ENCODE results near the gene HINT3. TPM values are rescaled to one million over a fixed set of nuclear protein-coding genes. Genes with fewer than 3 reads are reported as not detected.
A peak's percentile ranks its signal among the peaks of the same experiment; 100 is the strongest.
"Not testable (repeated sequence)": the region's sequence is repeated elsewhere in the genome, so short reads cannot be mapped to it uniquely, and the experiment has no call there.

HINT3 gene
- total RNA-seq, 2 experiments from 2014 or later, result 5.4 to 8.1 TPM

- ChIA-PET CTCF (interaction anchor here (0.6 to 4.1 kb wide), 27 partner anchors 10 to 457 kb away, joined by 3 to 34 read pairs (median 3); partner anchors contain the start of genes HINT3, NCOA7 and TRMT11), POLR2A (interaction anchor here (1.2 kb wide), 1 partner anchor 10 kb away, joined by 4 read pairs; the partner anchor contains the start of gene TRMT11)
- H3K4me3 Mint-ChIP-seq, result peak overlapping the region; percentile 47
- ATAC-seq (peak; percentile 95), DNase-seq (peak; percentile 81)
- intact Hi-C loops (cut with DNase I, micrococcal nuclease), result loop anchor here (2.0 to 10.0 kb wide), 6 partner anchors 175 to 1125 kb away; partner anchors contain the start of gene CENPW (in 1 of the 2)
- H3K27me3 Mint-ChIP-seq, result no peaks in the 10 kb centered on the region
- H3K36me3 Mint-ChIP-seq (ENCODE audit: low read depth), result peaks cover 29% of the 10 kb centered on the region
- no peaks in the 10 kb centered on the region for H3K9me3 Mint-ChIP-seq (ENCODE audit: low read depth)
- H3K27ac Mint-ChIP-seq, result no peak overlapping the region
- peaks cover 29% of the 10 kb centered on the region for H3K4me1 Mint-ChIP-seq
Measured at GRCh38 chr6:125995972-125996580, 39.5 kb downstream of the HINT3 start.

DNA sequence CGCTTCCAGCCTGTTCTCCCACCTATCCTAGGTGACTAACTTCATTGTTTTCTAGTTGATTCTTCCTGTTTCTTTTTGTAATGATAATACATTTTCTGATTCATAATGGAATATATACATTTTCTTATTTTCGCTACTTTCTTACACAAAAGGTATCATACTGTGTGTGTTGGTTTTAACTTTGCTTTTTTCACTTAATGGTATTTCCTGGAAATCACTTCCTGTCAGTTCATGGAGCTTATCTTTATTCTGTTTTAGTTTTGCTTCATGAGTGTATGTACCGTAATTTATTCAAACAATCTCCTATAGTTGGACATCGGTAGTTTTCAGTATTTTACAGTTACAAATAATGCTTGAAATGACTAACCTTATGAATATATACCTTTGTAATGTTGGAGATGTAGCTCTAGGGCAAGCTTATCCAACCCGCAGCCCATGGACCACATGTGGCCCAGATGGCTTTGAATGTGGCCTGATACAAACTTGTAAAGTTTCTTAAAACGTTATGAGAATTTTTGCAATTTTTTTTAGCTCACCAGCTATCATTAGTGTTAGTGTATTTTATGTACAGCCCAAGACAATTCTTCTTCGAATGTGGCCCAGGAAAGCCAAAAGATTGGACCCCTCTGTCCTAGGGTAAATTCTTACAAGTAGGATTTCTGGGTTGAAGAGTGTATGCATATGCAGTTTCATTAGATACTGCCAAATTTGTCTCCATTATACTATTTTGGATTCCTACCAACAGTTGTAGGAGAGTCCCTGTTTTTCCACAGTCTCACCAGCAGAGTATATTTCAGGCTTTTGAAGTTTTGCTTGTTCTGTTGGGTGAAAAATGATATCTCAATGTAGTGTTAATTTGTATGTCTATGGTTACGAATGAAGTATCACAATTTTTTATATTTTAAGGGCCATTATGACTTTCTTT, 46.4 kb downstream of the HINT3 start:
- H3K36me3 Mint-ChIP-seq (ENCODE audit: low read depth), result peaks cover 51% of the 10 kb centered on the region
- H3K27ac Mint-ChIP-seq, result no peak overlapping the region
- ATAC-seq, result peak; percentile 53

GRCh38 chr6:126007800-126008199, 51.2 kb downstream of the HINT3 start:
- H3K27me3 Mint-ChIP-seq, result no peaks in the 10 kb centered on the region
- ChIA-PET POLR2A (no interaction called here), CTCF (interaction anchor here (0.8 to 5.4 kb wide), 2 partner anchors 12 to 14 kb away, joined by 3 to 28 read pairs; no protein-coding TSS in a partner anchor)
- H3K36me3 Mint-ChIP-seq (ENCODE audit: low read depth), result peaks cover 40% of the 10 kb centered on the region
- peaks cover 6% of the 10 kb centered on the region for H3K4me1 Mint-ChIP-seq
- DNase-seq (no peak), ATAC-seq (no peak)
- intact Hi-C loops (cut with DNase I, micrococcal nuclease), result no loop called here
- no peak overlapping the region for H3K27ac Mint-ChIP-seq
- H3K4me3 Mint-ChIP-seq, result no peak overlapping the region
- H3K9me3 Mint-ChIP-seq (ENCODE audit: low read depth), result no peaks in the 10 kb centered on the region

More for the DNA sequence above, 46.4 kb downstream of the HINT3 start:
- DNase-seq, result no peak
- CTCF ChIA-PET, result interaction anchor here (0.6 to 5.4 kb wide), 6 partner anchors 7 to 174 kb away, joined by 3 to 28 read pairs (median 4); partner anchors contain the start of gene TRMT11
- intact Hi-C loops (cut with DNase I, micrococcal nuclease), result no loop called here
- Mint-ChIP-seq H3K27me3 (no peaks in the 10 kb centered on the region), H3K4me3 (no peak overlapping the region), H3K9me3 (ENCODE audit: low read depth) (no peaks in the 10 kb centered on the region), H3K4me1 (peaks cover 14% of the 10 kb centered on the region)
- POLR2A ChIA-PET, result no interaction called here

DNA sequence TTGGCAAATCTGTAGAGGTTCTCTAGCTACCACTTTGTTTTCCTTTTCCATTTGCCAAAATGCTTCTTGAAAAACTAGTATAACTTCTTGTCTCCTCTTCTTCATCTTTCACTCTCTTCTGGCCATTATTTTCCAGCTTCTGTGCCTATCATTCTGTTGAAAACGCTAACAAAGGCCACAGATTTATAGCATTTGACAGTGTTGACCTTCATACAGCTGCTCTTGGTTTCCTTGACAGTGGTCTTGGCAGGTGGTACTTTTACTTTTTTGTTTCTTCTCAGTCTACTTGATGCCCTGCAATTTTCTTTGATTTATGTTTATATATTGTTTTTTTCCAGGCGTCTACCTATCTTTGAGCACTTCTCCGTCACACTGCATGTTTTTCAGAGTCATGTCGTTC, 53.5 kb downstream of the HINT3 start:
- POLR2A ChIA-PET, result no interaction called here
- no peak for ATAC-seq
- H3K4me3 Mint-ChIP-seq, result no peak overlapping the region
- H3K9me3 Mint-ChIP-seq (ENCODE audit: low read depth), result no peaks in the 10 kb centered on the region
- H3K27me3 Mint-ChIP-seq, result no peaks in the 10 kb centered on the region
- intact Hi-C loops (cut with DNase I, micrococcal nuclease), result no loop called here
- no peak for DNase-seq
- CTCF ChIA-PET, result no interaction called here
- peaks cover 35% of the 10 kb centered on the region for H3K36me3 Mint-ChIP-seq (ENCODE audit: low read depth)
- no peak overlapping the region for H3K27ac Mint-ChIP-seq
- no peaks in the 10 kb centered on the region for H3K4me1 Mint-ChIP-seq

GRCh38 chr6:126015863-126016262, 59.3 kb downstream of the HINT3 start:
- Mint-ChIP-seq H3K27me3 (no peaks in the 10 kb centered on the region), H3K4me1 (peaks cover 1% of the 10 kb centered on the region), H3K27ac (no peak overlapping the region), H3K4me3 (no peak overlapping the region), H3K36me3 (ENCODE audit: low read depth) (peaks cover 44% of the 10 kb centered on the region), H3K9me3 (ENCODE audit: low read depth) (no peaks in the 10 kb centered on the region)
- ATAC-seq (peak; percentile 30), DNase-seq (no peak)
- intact Hi-C loops (cut with DNase I, micrococcal nuclease), result no loop called here
- ChIA-PET CTCF (interaction anchor here (1.9 kb wide), 1 partner anchor 20 kb away, joined by 4 read pairs; no protein-coding TSS in a partner anchor), POLR2A (no interaction called here)

DNA sequence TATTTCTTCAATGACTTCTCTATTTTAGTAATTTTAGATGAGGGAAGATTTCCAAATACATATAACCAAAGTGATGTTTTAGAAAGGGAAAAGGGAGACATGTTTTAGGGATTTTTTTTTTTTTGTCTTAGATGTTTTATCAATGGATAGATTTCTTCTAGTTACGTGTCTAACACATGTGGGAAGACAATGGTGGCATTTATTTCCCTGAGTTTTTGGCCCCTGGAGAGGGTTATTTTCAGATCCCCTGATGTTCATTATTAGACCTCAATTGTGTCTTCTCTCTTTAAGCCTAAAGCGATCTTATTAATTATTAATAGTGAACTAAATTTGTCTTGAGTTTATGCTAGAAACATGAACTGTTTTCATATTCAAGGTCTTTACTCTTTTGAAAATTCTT, 60.0 kb downstream of the HINT3 start:
- H3K27me3 Mint-ChIP-seq, result no peaks in the 10 kb centered on the region
- H3K4me3 Mint-ChIP-seq, result no peak overlapping the region
- ChIA-PET POLR2A (no interaction called here), CTCF (interaction anchor here (1.9 kb wide), 1 partner anchor 21 kb away, joined by 4 read pairs; no protein-coding TSS in a partner anchor)
- peaks cover 1% of the 10 kb centered on the region for H3K4me1 Mint-ChIP-seq
- ATAC-seq (no peak), DNase-seq (no peak)
- peaks cover 44% of the 10 kb centered on the region for H3K36me3 Mint-ChIP-seq (ENCODE audit: low read depth)
- H3K27ac Mint-ChIP-seq, result no peak overlapping the region
- intact Hi-C loops (cut with DNase I, micrococcal nuclease), result no loop called here
- H3K9me3 Mint-ChIP-seq (ENCODE audit: low read depth), result no peaks in the 10 kb centered on the region

DNA sequence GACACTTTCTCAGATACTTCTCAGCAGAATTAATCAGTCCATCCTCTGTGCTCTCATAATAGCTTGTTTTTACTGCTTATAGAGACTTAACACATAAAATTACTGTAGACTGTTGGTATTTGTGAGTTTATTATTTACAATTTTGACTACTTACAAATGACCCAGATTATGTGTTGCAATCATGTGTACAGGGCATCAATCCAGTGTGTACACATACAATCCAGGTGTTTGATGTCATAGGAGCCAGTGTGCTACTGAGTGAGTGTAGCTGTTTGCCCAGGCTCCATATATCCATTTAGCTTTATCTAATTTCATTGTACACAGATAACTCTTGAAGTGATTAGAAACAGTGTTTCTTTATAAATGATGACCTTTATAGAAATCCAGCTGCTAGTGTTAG, 61.1 kb downstream of the HINT3 start:
- POLR2A ChIA-PET, result no interaction called here
- Mint-ChIP-seq H3K9me3 (ENCODE audit: low read depth) (no peaks in the 10 kb centered on the region), H3K27ac (no peak overlapping the region), H3K27me3 (no peaks in the 10 kb centered on the region), H3K4me3 (no peak overlapping the region), H3K4me1 (peaks cover 1% of the 10 kb centered on the region), H3K36me3 (ENCODE audit: low read depth) (peaks cover 42% of the 10 kb centered on the region)
- intact Hi-C loops (cut with DNase I, micrococcal nuclease), result no loop called here
- ATAC-seq, result no peak
- CTCF ChIA-PET, result no interaction called here
- DNase-seq, result no peak

- ChIA-PET POLR2A (no interaction called here), CTCF (interaction anchor here (0.8 kb wide), 1 partner anchor 11 kb away, joined by 3 read pairs; no protein-coding TSS in a partner anchor)
- ATAC-seq (no peak), DNase-seq (no peak)
- H3K36me3 Mint-ChIP-seq (ENCODE audit: low read depth), result peaks cover 38% of the 10 kb centered on the region
- H3K27ac Mint-ChIP-seq, result no peak overlapping the region
- no peaks in the 10 kb centered on the region for H3K4me1 Mint-ChIP-seq
- intact Hi-C loops (cut with DNase I, micrococcal nuclease), result no loop called here
- H3K4me3 Mint-ChIP-seq, result no peak overlapping the region
- H3K9me3 Mint-ChIP-seq (ENCODE audit: low read depth), result no peaks in the 10 kb centered on the region
- no peaks in the 10 kb centered on the region for H3K27me3 Mint-ChIP-seq
Measured at GRCh38 chr6:126020305-126021050, 63.9 kb downstream of the HINT3 start.

DNA sequence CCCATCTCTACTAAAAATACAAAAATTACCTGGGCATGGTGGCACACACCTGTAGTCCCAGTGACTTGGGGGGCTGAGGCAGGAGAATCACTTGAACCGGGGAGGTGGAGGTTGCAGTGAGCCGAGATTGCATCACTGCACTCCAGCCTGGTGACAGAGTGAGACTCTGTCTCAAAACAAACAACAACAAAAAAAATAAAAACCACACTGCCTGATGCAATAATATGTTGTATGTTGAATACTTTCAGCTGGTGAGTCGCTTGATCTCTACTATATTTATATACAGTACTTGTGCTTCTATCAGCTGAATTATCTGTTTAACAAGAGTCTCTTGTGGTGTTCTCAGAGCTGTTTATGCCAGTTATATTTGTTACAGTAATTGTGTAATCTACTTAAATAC, 66.9 kb downstream of the HINT3 start:
- H3K4me1 Mint-ChIP-seq; POLR2A ChIA-PET; H3K27me3 Mint-ChIP-seq; DNase-seq; intact Hi-C loops (cut with DNase I, micrococcal nuclease); H3K4me3 Mint-ChIP-seq; H3K27ac Mint-ChIP-seq; H3K9me3 Mint-ChIP-seq (ENCODE audit: low read depth); ATAC-seq: not testable (repeated sequence)
- peaks cover 38% of the 10 kb centered on the region for H3K36me3 Mint-ChIP-seq (ENCODE audit: low read depth)
- CTCF ChIA-PET, result interaction anchor here (0.7 kb wide), 1 partner anchor 326 kb away, joined by 3 read pairs; no protein-coding TSS in a partner anchor

- Mint-ChIP-seq H3K4me1 (no peaks in the 10 kb centered on the region), H3K36me3 (ENCODE audit: low read depth) (peaks cover 32% of the 10 kb centered on the region), H3K4me3 (no peak overlapping the region), H3K27ac (no peak overlapping the region), H3K27me3 (no peaks in the 10 kb centered on the region), H3K9me3 (ENCODE audit: low read depth) (no peaks in the 10 kb centered on the region)
- ChIA-PET POLR2A (no interaction called here), CTCF (no interaction called here)
- intact Hi-C loops (cut with DNase I, micrococcal nuclease), result no loop called here
- no peak for ATAC-seq
- no peak for DNase-seq
Measured at GRCh38 chr6:126026001-126026400, 69.4 kb downstream of the HINT3 start.

DNA sequence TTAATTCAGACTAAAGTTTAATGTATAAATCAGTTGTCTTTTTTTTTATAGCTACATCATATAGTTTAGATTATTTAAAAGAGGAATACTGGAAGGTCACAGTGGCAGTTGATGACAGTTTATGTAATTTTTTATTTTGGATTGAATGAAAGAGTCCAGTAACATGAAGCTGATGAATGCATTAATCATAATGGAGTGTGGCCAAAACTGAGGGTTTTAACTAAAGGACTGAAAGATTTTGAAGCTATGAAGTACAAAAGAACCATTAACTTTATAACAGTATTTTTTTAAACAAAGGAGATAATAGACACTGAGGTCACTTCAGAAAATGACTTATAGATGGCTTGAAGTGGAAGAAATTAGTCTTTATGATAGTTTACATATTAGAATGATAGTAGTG, 71.0 kb downstream of the HINT3 start:
- POLR2A ChIA-PET, result no interaction called here
- no peak for ATAC-seq
- Mint-ChIP-seq H3K4me3 (no peak overlapping the region), H3K9me3 (ENCODE audit: low read depth) (no peaks in the 10 kb centered on the region), H3K27me3 (no peaks in the 10 kb centered on the region), H3K36me3 (ENCODE audit: low read depth) (peaks cover 29% of the 10 kb centered on the region), H3K4me1 (no peaks in the 10 kb centered on the region), H3K27ac (no peak overlapping the region)
- DNase-seq, result no peak
- CTCF ChIA-PET, result interaction anchor here (0.5 to 0.7 kb wide), 2 partner anchors 14 to 524 kb away, joined by 3 read pairs; no protein-coding TSS in a partner anchor
- intact Hi-C loops (cut with DNase I, micrococcal nuclease), result no loop called here

All from activated CD4-positive, alpha-beta T cell treated with anti-CD3 and anti-CD28 coated beads for 36 hours (primary cell).